Hepatocyte (in vitro differentiated cells): ENCODE results near the gene PDZD4.

ENCODE experiments used
- CTCF ChIP-seq: fragments of 200-600 bp; sonication (generic); IDR thresholded peaks from 2 replicates; pipeline ENCODE4 v1.5.1; 2016; ENCODE audit warnings: antibody characterized with exemption, mild to moderate bottlenecking; ENCODE audit not compliant: poor library complexity
- EZH2 ChIP-seq: fragments of 200-600 bp; sonication (generic); IDR thresholded peaks from 2 replicates; pipeline ENCODE4 v1.6.1; 2016; ENCODE audit warnings: antibody characterized with exemption, mild to moderate bottlenecking, borderline replicate concordance
- EZH2phosphoT487 ChIP-seq: fragments of 200-600 bp; sonication (generic); IDR thresholded peaks from one replicate; pipeline ENCODE4 v1.6.1; 2018; ENCODE audit warnings: antibody characterized with exemption, mild to moderate bottlenecking, low read depth, moderate library complexity; ENCODE audit not compliant: unreplicated experiment, severe bottlenecking

- no peak for TF ChIP-seq EZH2
- no peak for TF ChIP-seq CTCF
- TF ChIP-seq EZH2phosphoT487, result no peak
Measured at GRCh38 chrX:153776120-153776599, 54.2 kb downstream of the PDZD4 start.
